HT-29 (cell line): ENCODE measurements around the gene NDRG2. TPM values are rescaled to one million over a fixed set of nuclear protein-coding genes. Genes with fewer than 3 reads are reported as not detected.

ENCODE experiments used
- DNase-seq: peaks from one replicate; pipeline ENCODE4 v3.0.0-alpha.2; 2015; ENCODE audit warnings: low spot score
- total RNA-seq: library from RNA; depleted of rRNA; stranded (reverse); fragments of >200 nt; shearing (Covaris generic); gene quantifications from 2 replicates; pipeline ENCODE4 v1.2.3, GENCODE V29; 2014

Gene NDRG2
- total RNA-seq, 1 experiment from 2014 or later: 16.0 TPM

DNA sequence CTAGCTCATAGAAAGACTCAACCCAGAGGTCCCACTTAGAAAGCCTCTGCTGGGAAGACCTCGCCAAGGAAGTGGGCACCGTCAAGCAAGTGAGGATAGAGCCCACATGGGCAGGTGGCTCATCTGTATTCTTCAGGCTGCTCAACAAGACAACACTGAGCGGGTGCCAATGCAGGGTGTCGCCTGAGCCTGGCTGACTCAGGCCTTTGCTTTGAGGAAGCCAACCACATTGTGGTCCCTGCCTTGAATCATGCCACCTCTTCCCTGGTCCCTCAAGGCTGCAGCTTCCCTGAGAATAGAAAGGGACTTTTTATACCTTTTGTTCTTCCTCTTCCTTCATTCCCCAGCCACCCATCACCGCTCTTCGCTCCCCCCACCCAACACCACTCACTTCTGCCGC lies 11.9 kb upstream of the NDRG2 start:
- no peak for DNase-seq

DNA sequence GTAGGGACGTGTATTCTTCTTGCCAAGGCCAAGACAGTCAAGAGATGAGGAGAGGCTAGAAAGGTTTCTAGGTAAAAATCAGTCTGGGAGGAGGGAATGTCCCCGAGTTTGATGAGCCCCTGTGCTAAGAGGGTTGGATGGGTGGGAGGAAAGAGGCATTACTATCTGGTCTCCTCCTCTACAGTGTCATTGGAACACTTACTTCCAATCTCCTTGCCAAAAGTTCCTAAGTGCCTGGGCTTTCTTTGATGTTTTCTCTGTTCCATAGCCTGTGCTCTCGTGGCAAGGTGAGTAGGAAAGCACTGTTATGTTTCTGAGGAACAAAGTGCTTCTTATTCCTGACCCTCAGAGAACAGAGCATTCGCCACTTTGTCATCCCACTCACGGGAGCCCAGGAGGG lies 9.8 kb upstream of the NDRG2 start, which contains the start of gene RNASE13:
Gene RNASE13 (minus strand): TSS at position 101 of the 400 bp plus-strand sequence. CDS start 519 bp downstream, outside the sequence.
- DNase-seq: no peak

DNA sequence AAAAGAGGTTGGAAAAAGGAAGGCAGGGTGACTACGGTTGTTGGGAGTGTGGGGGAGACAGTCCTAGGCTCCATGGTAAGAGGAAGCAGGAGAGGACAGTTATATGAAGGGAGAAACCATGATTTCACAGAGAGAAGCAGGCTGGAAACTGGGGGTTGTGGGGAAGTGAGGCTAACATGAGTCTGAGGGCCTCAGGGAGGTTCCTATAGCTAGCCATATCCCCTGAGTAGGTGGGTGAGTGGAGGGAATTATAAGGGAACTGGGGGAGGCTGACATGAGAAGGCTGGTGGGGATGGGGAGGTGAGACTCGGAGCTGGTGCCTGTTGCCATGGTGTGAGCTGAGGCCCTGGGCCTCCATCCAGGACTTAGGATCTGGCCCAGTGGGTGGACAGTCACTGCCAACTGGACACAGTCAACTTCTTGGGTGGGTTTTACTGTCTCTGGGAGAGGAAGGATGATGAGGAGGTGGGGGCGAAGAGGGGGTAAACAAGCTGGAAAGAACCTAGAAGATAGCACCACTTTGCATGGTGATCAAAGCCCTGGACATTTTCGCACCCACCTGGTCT lies 8.4 kb upstream of the NDRG2 start:
- no peak for DNase-seq

DNA sequence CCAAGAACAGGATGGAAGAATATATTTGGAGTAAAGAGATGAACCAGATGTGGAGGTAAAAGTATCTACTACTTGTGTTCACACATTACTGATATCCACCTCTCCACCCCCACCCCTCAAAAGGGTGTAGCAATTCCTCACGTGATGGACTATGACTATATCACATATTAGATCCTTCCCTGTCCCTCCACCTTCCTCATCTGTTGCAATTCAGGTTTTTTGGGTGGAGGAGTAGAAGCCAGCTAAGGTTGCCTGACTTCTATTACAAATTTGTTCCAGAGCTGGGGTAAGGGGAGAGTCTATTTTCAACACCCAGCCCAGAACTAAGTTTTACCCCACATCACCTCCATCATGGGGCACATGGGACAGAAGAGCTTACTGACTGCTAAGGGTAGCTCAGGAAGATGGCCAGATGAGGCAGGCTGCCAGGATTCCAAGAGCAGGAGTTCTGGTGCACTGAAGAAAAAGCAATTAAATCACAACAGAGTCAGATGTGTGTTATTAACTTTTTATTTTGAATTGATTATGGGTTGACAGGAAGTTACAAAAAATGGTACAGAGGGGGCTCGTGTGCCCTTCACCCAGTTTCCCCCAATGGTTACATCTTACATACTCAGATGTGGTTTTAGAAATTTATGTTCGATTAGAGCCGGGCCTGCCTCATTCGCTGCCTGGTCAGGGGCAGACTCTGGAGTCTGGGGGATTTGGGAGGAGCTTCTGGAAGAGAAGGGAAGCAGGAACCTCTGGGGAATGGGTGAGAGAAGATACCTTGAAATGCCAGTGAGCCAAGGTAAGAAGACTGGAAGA lies 7.7 kb upstream of the NDRG2 start:
- DNase-seq: no peak

DNA sequence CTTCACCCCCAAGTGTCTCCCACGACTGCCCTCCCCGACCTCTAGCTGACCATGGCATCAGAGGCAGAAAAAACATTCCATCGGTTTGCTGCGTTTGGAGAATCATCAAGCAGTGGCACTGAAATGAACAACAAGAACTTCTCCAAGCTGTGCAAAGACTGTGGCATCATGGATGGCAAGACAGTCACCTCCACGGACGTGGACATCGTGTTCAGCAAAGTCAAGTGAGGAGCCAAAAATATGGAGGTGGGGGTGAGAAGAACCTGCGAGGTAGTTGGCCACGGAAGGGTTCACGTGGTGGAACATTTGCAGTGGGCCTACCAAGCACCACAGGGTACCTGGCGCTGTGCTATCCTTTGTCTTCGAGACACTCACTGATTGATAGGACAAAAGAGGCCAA lies 5.7 kb upstream of the NDRG2 start:
- DNase-seq: no peak

DNA sequence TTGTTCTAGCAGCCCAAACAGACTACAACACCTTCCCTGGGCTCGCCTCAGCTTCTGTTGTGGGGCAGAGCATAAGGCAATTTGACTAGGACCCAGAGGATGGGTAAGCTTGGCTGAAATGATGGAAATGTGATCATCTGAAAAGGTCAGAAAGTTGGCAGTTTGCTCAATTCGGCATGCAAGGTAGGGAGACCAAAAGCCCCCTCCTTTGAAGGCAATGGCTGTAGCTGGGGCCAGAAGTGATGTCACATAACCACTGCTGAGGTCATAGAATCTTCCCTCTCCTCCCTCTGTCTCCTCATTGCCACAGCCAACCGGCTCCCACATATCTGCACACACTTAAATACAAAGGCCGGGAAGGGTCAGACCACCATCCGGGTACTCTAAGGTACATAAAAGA lies 5.1 kb upstream of the NDRG2 start, which contains the start of gene TPPP2:
Gene TPPP2 (plus strand): TSS at position 301 of the 400 bp plus-strand sequence. CDS start 365 bp downstream, outside the sequence.
- DNase-seq: no peak

DNA sequence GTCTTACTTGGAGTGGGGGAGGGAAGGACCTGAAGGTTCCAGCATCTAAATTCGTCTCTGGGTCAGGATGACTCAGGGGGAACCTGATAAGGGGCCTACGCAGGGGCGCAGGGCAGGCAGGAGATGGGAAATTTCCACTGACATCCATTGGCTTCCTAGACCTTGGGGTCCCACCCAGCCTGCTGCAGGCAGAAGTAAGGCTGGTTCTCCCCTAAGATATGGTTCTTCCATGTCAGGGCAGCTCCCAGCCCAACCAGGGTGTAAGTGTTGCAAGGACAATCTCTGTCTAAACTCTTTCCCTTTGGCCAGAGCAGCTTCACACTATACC lies 2.1 kb upstream of the NDRG2 start:
- no peak for DNase-seq

DNA sequence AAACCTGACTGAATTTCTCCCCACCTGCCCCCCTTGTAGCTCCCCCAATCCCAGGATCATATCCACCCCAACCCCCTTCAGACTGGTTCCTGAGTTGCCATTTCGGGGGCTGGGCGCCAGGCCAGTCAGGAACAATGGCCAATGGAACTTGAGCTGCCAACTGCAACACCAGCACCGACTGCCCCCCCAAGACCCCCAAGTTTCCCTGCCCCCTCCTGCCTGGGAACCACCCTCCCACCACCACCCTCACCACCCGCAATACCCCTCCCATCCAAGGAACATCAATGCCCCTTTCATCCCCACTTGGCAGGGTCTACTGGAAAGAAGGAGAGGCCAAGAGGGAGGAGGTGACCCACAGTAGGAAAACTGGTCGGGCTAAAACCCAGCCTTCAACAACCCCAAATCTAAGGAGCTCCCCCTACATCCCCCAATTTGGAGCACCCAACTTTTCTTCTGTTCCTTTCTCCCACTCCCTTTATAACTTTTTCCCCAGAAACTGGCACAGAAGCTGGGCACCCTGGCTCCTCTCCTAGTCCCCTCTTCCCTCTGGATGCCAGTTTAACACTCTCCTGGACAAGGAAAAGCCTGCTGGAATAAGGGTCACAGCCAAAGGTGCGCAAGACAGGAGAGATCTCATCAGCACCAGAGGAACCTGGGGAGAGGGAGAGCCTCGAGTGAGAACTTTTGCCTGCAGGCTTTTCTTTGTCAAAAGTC lies 1.6 kb upstream of the NDRG2 start:
- DNase-seq: no peak

DNA sequence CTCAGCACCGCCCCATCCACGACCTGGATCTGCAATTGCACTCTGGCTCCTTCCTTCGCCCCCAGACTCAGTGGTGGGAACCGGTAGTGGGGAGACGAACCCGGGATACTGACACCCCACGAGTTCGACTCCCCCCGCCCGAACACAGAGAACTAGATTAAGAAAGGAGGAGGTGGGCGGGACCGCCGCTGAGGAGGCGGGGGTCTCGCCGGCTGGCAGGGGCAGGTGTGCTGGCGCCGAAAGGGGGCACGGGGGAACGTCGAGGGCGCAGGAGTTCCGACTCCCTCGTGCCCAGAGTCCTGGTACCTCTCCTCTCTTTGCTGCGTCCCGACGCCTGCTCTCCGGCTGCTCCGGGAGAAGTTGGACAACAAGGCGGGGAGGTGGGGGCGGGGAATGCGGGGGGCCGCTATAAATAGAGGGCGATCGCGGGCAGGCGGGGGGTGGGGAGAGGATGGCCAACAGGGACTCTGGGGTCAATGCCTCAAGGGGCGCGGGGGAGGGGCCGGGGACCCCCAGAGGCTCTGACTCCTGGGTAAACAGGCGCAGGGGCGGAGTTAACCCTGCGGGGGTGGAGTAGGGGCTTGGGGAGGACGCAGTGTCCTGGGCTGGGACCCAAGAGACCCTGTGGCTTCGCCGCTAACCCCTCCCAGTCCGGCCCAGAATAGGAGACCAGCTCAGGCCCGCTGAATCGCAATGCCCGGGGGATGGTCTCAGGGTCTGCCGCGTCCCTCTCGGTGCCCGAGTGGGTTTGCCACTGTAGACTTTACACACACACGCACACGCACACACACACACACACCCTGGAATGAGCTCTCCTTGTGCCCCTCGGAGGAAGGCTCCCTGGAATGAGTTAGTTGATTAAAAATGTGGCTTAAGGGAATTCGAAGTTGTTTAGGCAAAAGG lies 761 bp upstream of the NDRG2 start:
- DNase-seq: no peak

DNA sequence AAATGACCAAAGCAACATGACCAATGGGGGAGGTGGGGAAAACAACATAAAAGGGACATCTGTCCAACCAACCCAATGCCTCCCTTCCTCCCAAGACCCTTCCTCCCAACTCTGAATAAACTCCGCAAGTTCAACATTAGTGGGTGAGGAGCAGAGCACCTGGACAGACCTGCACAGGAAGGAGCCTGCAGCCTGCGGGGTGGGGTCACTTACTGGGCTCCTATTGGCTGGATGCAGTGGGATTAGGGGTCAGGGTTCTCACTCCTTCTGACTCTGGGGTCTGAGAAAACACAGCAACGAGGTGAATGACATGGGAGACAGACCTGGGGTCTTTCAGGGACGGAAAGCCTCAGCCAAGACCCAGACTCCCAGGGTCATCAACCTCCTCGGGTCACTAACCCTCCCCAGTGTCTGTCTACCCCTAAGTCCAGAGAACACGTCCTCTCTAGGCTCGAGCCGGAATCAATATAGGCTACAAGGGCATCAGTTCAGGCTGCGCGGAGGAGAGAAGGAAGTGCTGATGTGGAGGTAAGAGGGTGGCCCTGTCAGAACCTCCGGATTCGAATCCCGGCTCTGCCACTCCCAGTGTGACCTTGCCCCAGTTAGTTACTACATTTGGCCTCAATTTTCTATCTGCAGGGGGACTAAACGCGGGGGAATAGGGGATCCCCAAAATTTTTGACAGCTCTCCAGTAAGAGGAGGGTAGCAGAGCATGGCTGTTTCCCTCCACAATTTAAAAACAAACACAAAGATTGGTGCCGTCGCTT lies 860 bp downstream of the NDRG2 start:
- no peak for DNase-seq

DNA sequence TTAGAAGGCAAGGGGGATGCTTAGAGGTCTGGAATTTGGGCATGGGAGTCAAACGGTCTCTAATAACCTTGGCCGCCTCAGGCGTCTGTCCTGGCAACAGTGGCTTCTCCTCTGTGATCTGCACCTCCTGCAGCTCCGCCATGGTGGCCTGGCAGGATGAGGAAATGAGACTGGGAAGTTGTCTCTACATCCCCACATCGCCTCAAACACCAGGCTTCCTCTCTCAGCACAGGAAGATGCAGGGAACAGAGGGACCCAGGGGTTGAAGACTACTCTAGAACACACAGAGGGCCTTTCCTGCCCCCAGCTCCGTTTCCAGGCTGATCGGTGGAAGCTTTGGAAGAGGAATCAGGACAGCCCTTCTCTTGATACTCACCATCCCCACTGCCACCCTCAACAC lies 1.7 kb downstream of the NDRG2 start:
- DNase-seq: no peak

DNA sequence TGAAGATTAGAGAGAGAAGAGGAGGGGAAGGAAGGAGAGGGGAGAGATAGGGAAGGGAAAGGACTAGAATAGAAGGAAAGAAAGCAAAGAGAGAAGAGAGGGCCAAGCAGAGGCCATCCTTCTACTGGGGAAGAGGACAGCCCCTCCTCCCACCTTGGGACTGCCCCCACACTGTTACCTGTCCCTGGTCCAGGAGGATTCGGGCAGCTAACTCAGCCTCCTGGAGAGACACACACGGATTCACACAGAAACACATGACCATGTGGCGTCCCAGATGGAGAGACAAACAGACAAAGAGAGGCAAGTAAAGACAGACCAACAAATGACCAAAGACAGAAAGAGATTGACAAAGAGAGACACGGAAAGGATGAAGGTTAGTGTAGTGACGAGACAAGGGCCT lies 2.2 kb downstream of the NDRG2 start:
- DNase-seq: no peak

DNA sequence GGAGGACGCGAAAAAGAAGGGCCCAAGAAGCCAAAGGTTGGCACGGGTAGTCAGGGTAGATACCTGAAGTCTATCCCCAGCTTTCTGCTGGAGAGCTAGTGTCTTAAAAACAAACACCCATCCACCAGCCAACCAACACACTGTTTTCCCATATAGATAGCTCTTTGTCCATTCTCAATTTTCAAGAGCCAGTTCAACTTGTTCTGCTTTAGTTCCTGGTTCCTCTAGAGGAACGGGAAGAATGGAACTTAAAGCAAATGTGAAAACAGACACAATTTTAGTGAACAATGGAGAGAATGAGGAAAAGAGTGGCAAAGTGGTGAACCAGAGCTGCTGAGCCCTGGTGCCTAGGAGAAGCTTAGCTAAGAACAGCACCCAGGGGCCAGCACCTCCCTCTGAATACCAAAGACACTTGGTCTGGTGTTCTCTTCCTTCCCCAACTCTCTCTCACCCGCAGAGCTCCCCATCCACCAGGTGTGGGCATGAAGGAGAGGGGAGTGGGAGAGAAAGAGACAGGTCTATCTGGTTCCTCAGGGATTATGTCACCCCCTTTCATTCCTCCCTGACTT lies 3.8 kb downstream of the NDRG2 start:
- no peak for DNase-seq

DNA sequence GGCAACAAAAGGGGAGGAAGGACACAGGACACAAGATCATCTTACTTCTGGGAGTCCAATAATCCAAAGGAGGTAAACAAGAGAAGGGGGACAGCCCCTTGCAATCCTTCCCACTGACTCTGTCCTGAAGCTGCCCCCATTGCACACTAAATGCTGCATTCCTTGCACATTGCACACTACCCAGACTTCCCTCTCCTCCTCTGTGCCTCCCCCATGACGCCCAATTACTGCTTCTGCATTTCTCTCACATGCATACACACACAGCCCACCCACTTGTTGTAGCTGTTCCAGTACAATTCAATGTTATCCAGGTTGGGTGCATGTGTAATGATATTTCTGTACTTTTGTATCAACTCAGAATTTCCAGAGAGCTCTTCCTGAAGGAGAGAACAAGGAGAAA lies 5.5 kb downstream of the NDRG2 start:
- DNase-seq: no peak

DNA sequence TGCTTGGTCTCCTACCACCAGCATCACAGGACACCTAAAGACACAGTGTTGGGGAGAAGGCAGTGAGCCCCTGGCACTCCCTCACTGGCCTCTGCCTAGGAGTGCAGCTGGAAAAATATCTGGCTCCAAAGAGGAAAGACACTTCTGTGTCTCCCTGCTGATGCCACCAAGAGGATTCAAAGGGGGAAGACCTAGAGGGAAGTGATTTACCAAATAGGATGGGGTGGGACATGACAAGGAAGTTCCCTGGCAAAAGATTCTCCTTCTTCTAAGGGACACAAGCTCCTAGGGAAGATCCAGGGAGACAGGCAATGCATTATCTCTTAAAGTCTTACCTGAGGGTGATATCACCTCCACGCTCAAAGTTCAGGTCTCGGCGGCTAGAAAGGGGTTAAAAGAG lies 6.1 kb downstream of the NDRG2 start:
- no peak for DNase-seq

DNA sequence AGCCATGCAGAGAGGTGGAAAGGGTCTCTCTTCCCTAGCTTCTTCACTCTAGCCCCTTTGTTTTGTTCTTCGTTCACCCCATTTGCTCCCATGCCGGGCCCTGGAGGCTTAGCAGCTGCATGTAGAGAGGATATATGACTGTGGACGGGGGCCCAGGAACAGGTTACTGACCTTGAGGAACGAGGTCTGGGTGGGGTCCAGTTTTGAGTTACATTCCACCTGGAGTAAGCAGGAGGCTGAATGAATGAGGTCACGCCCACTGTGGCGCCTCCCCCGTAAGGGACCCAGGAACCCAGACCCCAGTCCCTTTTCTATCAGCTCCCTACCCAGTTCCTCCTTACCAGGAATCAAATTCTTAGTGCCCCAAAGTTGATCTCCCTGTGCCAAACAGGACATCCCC lies 6.6 kb downstream of the NDRG2 start:
- no peak for DNase-seq

DNA sequence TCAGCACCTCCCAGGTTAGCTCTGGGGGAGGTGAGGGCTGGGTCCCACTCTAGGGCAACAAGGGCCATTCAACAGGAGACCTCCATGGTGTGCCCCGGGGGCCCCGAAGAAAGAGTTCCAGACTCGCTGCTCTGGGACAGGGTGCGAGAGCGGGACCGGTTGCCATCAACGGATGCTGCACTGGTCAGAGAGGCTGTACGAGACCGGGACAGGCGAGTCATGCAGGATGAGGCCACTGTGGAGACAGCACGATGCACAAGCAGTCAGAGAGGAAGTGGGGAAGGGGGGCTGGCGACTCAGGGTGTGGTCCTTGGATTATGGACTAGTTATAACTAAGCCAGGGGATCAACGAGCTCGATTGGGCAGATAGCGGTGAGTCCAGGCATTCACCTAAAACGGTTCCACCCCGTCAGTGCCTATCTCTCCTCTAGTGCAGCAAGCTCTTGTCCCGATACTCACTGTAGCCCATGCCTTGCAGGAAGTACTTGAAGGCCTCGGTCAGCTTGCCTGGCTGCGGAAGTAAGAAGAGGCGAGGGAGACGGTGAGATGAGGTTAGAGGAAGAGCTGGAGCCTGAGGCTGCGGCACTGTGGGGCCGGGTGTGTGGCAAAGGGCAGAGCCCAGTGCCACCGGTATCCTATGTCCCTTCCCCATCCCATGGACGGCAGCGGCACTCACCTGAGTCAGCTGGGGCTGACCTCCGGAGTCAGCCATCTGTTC lies 7.2 kb downstream of the NDRG2 start:
- no peak for DNase-seq

DNA sequence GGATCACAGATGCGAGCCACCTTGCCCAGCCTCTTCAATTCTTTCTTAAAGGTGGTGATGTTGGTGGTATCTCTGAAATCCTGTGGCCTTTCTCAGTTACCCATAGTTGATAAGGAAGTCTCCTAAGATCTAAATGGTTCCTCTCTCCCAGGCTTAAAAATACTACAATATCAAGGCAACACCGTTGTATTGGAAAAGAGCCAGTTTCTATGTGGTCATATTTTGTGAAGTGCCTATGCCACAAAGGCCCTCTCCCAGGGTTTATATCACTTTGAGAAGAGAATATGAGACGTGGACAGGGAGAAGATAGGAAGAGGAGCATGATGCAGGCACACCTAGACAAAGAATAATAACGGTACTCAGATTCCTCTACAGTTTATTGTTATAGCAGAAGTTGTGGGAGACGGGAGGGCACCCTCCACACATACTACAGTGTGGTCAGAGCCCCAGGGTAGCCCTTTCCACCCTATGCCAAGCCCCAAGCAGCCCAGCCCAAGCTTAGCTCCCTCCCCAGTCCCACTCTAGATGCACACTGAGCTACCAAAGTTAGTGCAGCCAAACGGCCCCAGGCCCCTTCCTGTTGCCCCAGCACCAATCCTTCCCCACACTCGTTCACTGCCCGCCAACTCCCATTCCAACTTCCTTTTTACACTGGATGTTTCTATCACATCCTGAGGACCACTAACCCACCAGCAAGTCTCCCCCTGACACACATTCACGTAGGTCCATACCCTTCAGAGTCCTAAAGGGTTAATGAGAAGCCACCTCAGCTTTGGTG lies 8.3 kb downstream of the NDRG2 start:
- no peak for DNase-seq

DNA sequence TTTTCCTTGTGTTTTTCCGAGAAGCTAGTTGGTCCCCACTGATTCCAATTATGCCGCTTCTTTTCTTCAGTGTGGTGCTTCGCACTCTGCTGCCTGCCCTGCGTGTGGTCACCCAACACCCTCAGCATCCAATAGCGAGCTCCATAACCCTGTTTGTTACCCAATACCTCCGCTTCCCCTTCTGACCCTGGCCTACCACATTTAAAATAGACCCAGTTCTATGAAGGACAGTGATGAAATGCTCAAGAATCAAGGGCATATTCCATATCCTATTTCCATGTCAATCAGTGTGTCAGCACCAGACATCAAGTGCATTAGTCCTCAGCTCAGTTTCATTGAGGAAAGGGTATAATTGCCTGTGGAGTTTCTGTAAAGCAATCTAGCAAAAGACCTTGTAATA lies 9.5 kb downstream of the NDRG2 start:
- no peak for DNase-seq
